ENCODE results near the gene DHFR.

Gene DHFR

GRCh38 chr5:80618438-80618837 is 36.3 kb downstream of the DHFR start:
- TF ChIP-seq CTCF (IDR thresholded peaks at IDR 0.05): no peak

- no peak for TF ChIP-seq CTCF (IDR thresholded peaks at IDR 0.05)
These were observed 39.4 kb downstream of the DHFR start for GRCh38 chr5:80615266-80615914.

- no peak for TF ChIP-seq CTCF (IDR thresholded peaks at IDR 0.05)
These were observed 45.1 kb downstream of the DHFR start for GRCh38 chr5:80609692-80610091.

GRCh38 chr5:80608731-80609130 is 46.1 kb downstream of the DHFR start:
- no peak for TF ChIP-seq CTCF (IDR thresholded peaks at IDR 0.05)

GRCh38 chr5:80607832-80608231 is 47.0 kb downstream of the DHFR start:
- no peak for TF ChIP-seq CTCF (IDR thresholded peaks at IDR 0.05)

GRCh38 chr5:80607343-80607742 is 47.4 kb downstream of the DHFR start:
- TF ChIP-seq CTCF (IDR thresholded peaks at IDR 0.05): no peak

- TF ChIP-seq CTCF (IDR thresholded peaks at IDR 0.05): no peak
These were observed 53.7 kb downstream of the DHFR start for GRCh38 chr5:80600943-80601693.
